K562 (cell line): ENCODE measurements around the gene OVOL3. TPM values are rescaled to one million over a fixed set of nuclear protein-coding genes. Genes with fewer than 3 reads are reported as not detected.

Experiments
- ATAC-seq: fragments of 200-7000 bp; cut with Tn5 transposase; 3 replicates; pipeline ENCODE4 v1.9.1; 2020; ENCODE audit warnings: moderate library complexity
- BruUV-seq: library from RNA; stranded (reverse); fragments of 400-500 nt; replicated peaks from 2 replicates; lab custom pipeline; 2021; lab: Mats Ljungman, UMichigan
- CTCF ChIA-PET: fragments of 300-600 bp; formaldehyde crosslinking; extraction: SDS; loops from one replicate; lab custom pipeline; 2021; ENCODE audit warnings: low intra/inter-chr PET ratio; lab: Yijun Ruan, JAX
- POLR2A ChIA-PET: fragments of 300-600, 350-650 bp; sonication (Branson Sonifier 250); formaldehyde crosslinking; extraction: SDS; loops from one replicate; lab custom pipeline; 2021; ENCODE audit warnings: antibody characterized with exemption, inconsistent platforms; lab: Yijun Ruan, JAX
- DNase-seq, 4 experiments: peaks; one replicate each; pipeline versions ENCODE4 v3.0.0 to v3.0.0-alpha.2; 2011 to 2018; ENCODE audit warnings: low spot score in 3 of 4, mixed read lengths in 3 of 4; ENCODE audit errors: extremely low read depth in 1 of 4
- FAIRE-seq: peaks from 2 replicates; lab custom pipeline; 2011; peaks lifted over from hg19 to GRCh38; lab: Jason Lieb, UNC
- H2AFZ ChIP-seq: 2 replicates; pipeline ENCODE4 v1.6.0; 2011; ENCODE audit warnings: low read depth, low read length, control low read depth, inconsistent platforms
- H3K27ac ChIP-seq: fragments of 200-600 bp; 3 replicates; pipeline ENCODE4 v1.8.0; 2011; ENCODE audit warnings: low read depth, mild to moderate bottlenecking, control low read depth, inconsistent platforms, low read length, moderate library complexity, mixed read lengths; ENCODE audit errors: extremely low read depth
- H3K27me3 ChIP-seq, 2 experiments: fragments of 300-600 bp in 1 of 2; 2 replicates in 1 of 2; 3 replicates in 1 of 2; pipeline versions ENCODE4 v1.6.0 to v1.8.0; 2011; ENCODE audit warnings: inconsistent platforms in 2 of 2, low read length in 2 of 2, mild to moderate bottlenecking in 1 of 2, mixed read lengths in 1 of 2, moderate library complexity in 1 of 2; ENCODE audit not compliant: control insufficient read depth in 2 of 2, insufficient read depth in 2 of 2
- H3K36me3 ChIP-seq: fragments of 300-600 bp; 3 replicates; pipeline ENCODE4 v1.8.0; 2011; ENCODE audit warnings: mild to moderate bottlenecking, low read length, inconsistent platforms; ENCODE audit not compliant: control insufficient read depth, insufficient read depth
- H3K4me1 ChIP-seq, 2 experiments: fragments of 200-600 bp in 1 of 2; replicated peaks in 1 of 2; 2 replicates in 1 of 2; 3 replicates in 1 of 2; pipeline versions ENCODE4 v1.5.1 to v1.8.0; 2011; ENCODE audit warnings: inconsistent platforms in 2 of 2, low read length in 2 of 2, mild to moderate bottlenecking in 1 of 2, mixed read lengths in 1 of 2, moderate library complexity in 1 of 2; ENCODE audit not compliant: control insufficient read depth in 2 of 2, insufficient read depth in 2 of 2
- H3K4me2 ChIP-seq: 2 replicates; pipeline ENCODE4 v1.6.1; 2011; ENCODE audit warnings: low read length, control low read depth, inconsistent platforms, mixed read lengths; ENCODE audit not compliant: insufficient read depth
- H3K4me3 ChIP-seq: fragments of 200-600 bp; sonication (generic), shearing (Covaris generic); 2 replicates; pipeline ENCODE4 v1.5.1; 2016; ENCODE audit warnings: control low read depth, inconsistent platforms
- H3K79me2 ChIP-seq: fragments of 200-600 bp; 3 replicates; pipeline ENCODE4 v1.8.0; 2011; ENCODE audit warnings: low read length, inconsistent platforms; ENCODE audit not compliant: control insufficient read depth, insufficient read depth
- H3K9ac ChIP-seq, 2 experiments: 2 replicates each; pipeline versions ENCODE4 v1.6.0 to v1.6.1; 2011; ENCODE audit warnings: low read depth in 2 of 2, low read length in 2 of 2, control low read depth in 1 of 2, inconsistent platforms in 1 of 2, mild to moderate bottlenecking in 1 of 2, mixed read lengths in 1 of 2; ENCODE audit not compliant: insufficient read depth in 1 of 2
- H3K9me1 ChIP-seq: one replicate; pipeline ENCODE4 v1.6.0; 2011; ENCODE audit warnings: inconsistent platforms, mild to moderate bottlenecking, low read length, moderate library complexity; ENCODE audit not compliant: control insufficient read depth, insufficient read depth
- H3K9me3 ChIP-seq: replicated peaks from 2 replicates; pipeline ENCODE4 v1.5.1; 2011; ENCODE audit warnings: low read depth, low read length, inconsistent platforms; ENCODE audit not compliant: control insufficient read depth, insufficient read depth
- H4K20me1 ChIP-seq: replicated peaks from 2 replicates; pipeline ENCODE4 v1.6.1; 2011; ENCODE audit warnings: low read length, inconsistent platforms, mixed read lengths; ENCODE audit not compliant: control insufficient read depth, insufficient read depth
- C11orf30 ChIP-seq: fragments of 450-650 bp; IDR thresholded peaks from 2 replicates; pipeline ENCODE4 v1.6.1; 2016; ENCODE audit warnings: low read depth, mild to moderate bottlenecking
- L3MBTL2 ChIP-seq: fragments of 450-650 bp; IDR thresholded peaks from 2 replicates; pipeline ENCODE4 v1.6.1; 2016; ENCODE audit warnings: mild to moderate bottlenecking, moderate library complexity
- MTA2 ChIP-seq: fragments of 450-650 bp; IDR thresholded peaks from 2 replicates; pipeline ENCODE4 v1.6.1; 2016; ENCODE audit warnings: low read depth
- NFRKB ChIP-seq: fragments of 450-650 bp; IDR thresholded peaks from 2 replicates; pipeline ENCODE4 v1.6.1; 2016; ENCODE audit warnings: low read depth
- NR1H2 ChIP-seq: sonication (generic); formaldehyde crosslinking; IDR thresholded peaks from 2 replicates; pipeline ENCODE4 v1.4.0; 2020; ENCODE audit warnings: mild to moderate bottlenecking, missing genetic modification reagents
- POLR3G ChIP-seq: IDR thresholded peaks from 2 replicates; pipeline ENCODE4 v1.6.1; 2011; ENCODE audit not compliant: insufficient read length, insufficient replicate concordance; ENCODE audit errors: extremely low read depth
- RAD21 ChIP-seq, 2 experiments: fragments of 250-450 bp in 1 of 2; fragments of 450-650 bp in 1 of 2; sonication (Bioruptor Pico) in 1 of 2; formaldehyde crosslinking in 1 of 2; IDR thresholded peaks in 1 of 2; conservative IDR thresholded peaks in 1 of 2; 2 replicates each; pipeline versions ENCODE4 v1.4.0 to v1.8.0; 2020 to 2022; ENCODE audit warnings: mild to moderate bottlenecking in 2 of 2, moderate library complexity in 1 of 2
- SAFB2 ChIP-seq: fragments of 200-400 bp; formaldehyde crosslinking; IDR thresholded peaks from 2 replicates; pipeline ENCODE4 v1.6.1; 2018; ENCODE audit warnings: borderline replicate concordance, low read length, low read depth, moderate library complexity; ENCODE audit not compliant: severe bottlenecking
- SMARCA5 ChIP-seq: fragments of 450-650 bp; IDR thresholded peaks from 2 replicates; pipeline ENCODE4 v1.6.1; 2016
- ZNF232 ChIP-seq: sonication (generic); formaldehyde crosslinking; IDR thresholded peaks from 2 replicates; pipeline ENCODE4 v1.8.0; 2022; ENCODE audit warnings: mild to moderate bottlenecking, missing genetic modification reagents
- ZNF324 ChIP-seq: fragments of 250-450 bp; sonication (Bioruptor Pico); IDR thresholded peaks from 2 replicates; pipeline ENCODE4 v1.4.0; 2020; ENCODE audit warnings: mild to moderate bottlenecking
- ZNF445 ChIP-seq: fragments of 250-450 bp; sonication (Bioruptor Pico); IDR thresholded peaks from 2 replicates; pipeline ENCODE4 v1.4.0; 2020; ENCODE audit warnings: low read depth, mild to moderate bottlenecking, moderate library complexity
- ZSCAN32 ChIP-seq: fragments of 450-650 bp; formaldehyde crosslinking; IDR thresholded peaks from 2 replicates; pipeline ENCODE4 v1.4.0; 2020; ENCODE audit warnings: mild to moderate bottlenecking, moderate library complexity
- WGBS: fragments of 100-300 bp; shearing (Covaris generic); methylation state at CpG from one replicate; pipeline ENCODE4 v1.1.6; 2016; ENCODE audit warnings: low coverage, mixed read lengths; ENCODE audit not compliant: insufficient coverage; ENCODE audit errors: missing lambda C conversion rate; 5-methylcytosine and 5-hydroxymethylcytosine counted together
- in situ Hi-C: fragments of 300-500 bp; cut with MboI; formaldehyde crosslinking; loops from 4 replicates; pipeline ENCODE4 v1.15.0; 2018; ENCODE audit warnings: inconsistent platforms, mixed read lengths
- intact Hi-C: fragments of 100-400 bp; cut with micrococcal nuclease; formaldehyde crosslinking; loops from 2 replicates; pipeline ENCODE4 v1.14.2; 2022
- polyA plus RNA-seq, 8 experiments: library from polyadenylated mRNA; depleted of rRNA in 4 of 8; stranded (reverse) in 5 of 8; unstranded in 3 of 8; fragments of >200 nt; fragmentation: Nextera tagmentation in 2 of 8; fragmentation: Illumina TruSeq in 1 of 8; extraction: Ambion mirVana in 2 of 8; extraction: Trizol in 1 of 8; gene quantifications; 2 replicates each; pipeline versions ENCODE4 v1.2.1 to v1.2.3, GENCODE V29; 2011 to 2014; ENCODE audit warnings: inconsistent platforms in 1 of 8, missing spikeins in 1 of 8
- total RNA-seq, 7 experiments: library from RNA; depleted of rRNA in 6 of 7; stranded (reverse); fragments of >200 nt in 6 of 7; fragmentation: Illumina TruSeq in 2 of 7; extraction: Trizol in 2 of 7; gene quantifications; 2 replicates each; pipeline versions ENCODE4 v1.2.1 to v1.2.3, GENCODE V29; 2011 to 2021; ENCODE audit warnings: low replicate concordance in 1 of 7
- TF ChIP-seq, protein P1 (sequence below): fragments of 250-450 bp; sonication (Bioruptor Pico); IDR thresholded peaks from 2 replicates; pipeline ENCODE4 v1.4.0; 2020
- TF ChIP-seq, protein P2 (sequence below): fragments of 450-650 bp; IDR thresholded peaks from 2 replicates; pipeline ENCODE4 v1.6.1; 2016
- TF ChIP-seq, protein P3 (sequence below): fragments of 450-650 bp; IDR thresholded peaks from 2 replicates; pipeline ENCODE4 v1.6.1; 2016; ENCODE audit warnings: antibody characterized with exemption

OVOL3 gene
- total and polyA plus RNA-seq, 9 of the 15 experiments (the other 6 are each of a cell fraction or from before 2014, with no cell fraction given) = not detected

DNA sequence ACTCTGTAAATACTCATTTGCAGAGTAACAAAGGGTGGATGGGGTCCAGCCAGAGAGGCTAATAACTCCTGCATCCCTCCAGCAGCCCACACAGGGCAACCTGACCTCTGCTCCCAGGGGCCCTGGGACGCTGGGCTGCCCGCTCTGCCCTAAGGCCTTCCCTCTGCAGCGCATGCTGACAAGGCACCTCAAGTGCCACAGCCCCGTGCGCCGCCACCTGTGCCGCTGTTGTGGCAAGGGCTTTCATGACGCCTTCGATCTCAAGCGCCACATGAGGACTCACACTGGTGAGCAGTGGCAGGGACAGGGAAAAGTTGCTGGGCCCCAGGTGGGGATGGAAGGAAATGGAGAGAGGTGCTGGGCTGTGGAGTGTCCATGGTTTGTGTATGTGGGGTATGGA lies 1.7 kb downstream of the OVOL3 start:
- H3K9me1 ChIP-seq = no peaks in the 10 kb centered on the region
- intact Hi-C loops = loop anchor here (5.0 to 10.0 kb wide), 2 partner anchors 50 to 118 kb away; partner anchors contain the start of gene SDHAF1
- H3K9me3 ChIP-seq = no peaks in the 10 kb centered on the region
- H3K27me3 ChIP-seq = no peaks in the 10 kb centered on the region
- peaks cover 5 to 38% of the 10 kb centered on the region in 2 experiments; a peak in 3 of 5 replicates for H3K4me1 ChIP-seq
- BruUV-seq = no TSS peak
- no peak overlapping the region for H3K27ac ChIP-seq
- in situ Hi-C loops = no loop called here
- 97% methylated on average over 10 of the region's 10 CpGs for WGBS
- H3K36me3 ChIP-seq = peaks cover 24% of the 10 kb centered on the region; the same call in 2 of the 3 replicates
- H4K20me1 ChIP-seq = no peaks in the 10 kb centered on the region; the same call in 1 of the 2 replicates
- H2AFZ ChIP-seq = no peak overlapping the region
- H3K9ac ChIP-seq = no peak overlapping the region
- DNase-seq = no peak
- peaks cover 14% of the 10 kb centered on the region for H3K79me2 ChIP-seq
- no peak overlapping the region for H3K4me2 ChIP-seq
- ATAC-seq = no peak
- POLR2A ChIA-PET = no interaction called here
- TF ChIP-seq SAFB2 = no peak
- no peak for TF ChIP-seq NFRKB
- TF ChIP-seq, protein P1, sequence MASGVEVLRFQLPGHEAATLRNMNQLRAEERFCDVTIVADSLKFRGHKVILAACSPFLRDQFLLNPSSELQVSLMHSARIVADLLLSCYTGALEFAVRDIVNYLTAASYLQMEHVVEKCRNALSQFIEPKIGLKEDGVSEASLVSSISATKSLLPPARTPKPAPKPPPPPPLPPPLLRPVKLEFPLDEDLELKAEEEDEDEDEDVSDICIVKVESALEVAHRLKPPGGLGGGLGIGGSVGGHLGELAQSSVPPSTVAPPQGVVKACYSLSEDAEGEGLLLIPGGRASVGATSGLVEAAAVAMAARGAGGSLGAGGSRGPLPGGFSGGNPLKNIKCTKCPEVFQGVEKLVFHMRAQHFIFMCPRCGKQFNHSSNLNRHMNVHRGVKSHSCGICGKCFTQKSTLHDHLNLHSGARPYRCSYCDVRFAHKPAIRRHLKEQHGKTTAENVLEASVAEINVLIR = no peak
- TF ChIP-seq NR1H2 (CRISPR knock-in tag) = no peak
- TF ChIP-seq ZNF445 = no peak
- TF ChIP-seq L3MBTL2 = no peak
- TF ChIP-seq, protein P2, sequence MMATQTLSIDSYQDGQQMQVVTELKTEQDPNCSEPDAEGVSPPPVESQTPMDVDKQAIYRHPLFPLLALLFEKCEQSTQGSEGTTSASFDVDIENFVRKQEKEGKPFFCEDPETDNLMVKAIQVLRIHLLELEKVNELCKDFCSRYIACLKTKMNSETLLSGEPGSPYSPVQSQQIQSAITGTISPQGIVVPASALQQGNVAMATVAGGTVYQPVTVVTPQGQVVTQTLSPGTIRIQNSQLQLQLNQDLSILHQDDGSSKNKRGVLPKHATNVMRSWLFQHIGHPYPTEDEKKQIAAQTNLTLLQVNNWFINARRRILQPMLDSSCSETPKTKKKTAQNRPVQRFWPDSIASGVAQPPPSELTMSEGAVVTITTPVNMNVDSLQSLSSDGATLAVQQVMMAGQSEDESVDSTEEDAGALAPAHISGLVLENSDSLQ = no peak
- TF ChIP-seq RAD21 (CRISPR knock-in tag; conservative IDR thresholded peaks at IDR 0.05 in 1 of 2, IDR thresholded peaks at IDR 0.05 in 1 of 2) = no peak
- TF ChIP-seq ZNF232 (CRISPR knock-in tag) = no peak
- no peak for TF ChIP-seq SMARCA5
- TF ChIP-seq C11orf30 = no peak
- TF ChIP-seq ZSCAN32 = no peak
- TF ChIP-seq POLR3G = no peak
- TF ChIP-seq MTA2 = no peak
- TF ChIP-seq, protein P3, sequence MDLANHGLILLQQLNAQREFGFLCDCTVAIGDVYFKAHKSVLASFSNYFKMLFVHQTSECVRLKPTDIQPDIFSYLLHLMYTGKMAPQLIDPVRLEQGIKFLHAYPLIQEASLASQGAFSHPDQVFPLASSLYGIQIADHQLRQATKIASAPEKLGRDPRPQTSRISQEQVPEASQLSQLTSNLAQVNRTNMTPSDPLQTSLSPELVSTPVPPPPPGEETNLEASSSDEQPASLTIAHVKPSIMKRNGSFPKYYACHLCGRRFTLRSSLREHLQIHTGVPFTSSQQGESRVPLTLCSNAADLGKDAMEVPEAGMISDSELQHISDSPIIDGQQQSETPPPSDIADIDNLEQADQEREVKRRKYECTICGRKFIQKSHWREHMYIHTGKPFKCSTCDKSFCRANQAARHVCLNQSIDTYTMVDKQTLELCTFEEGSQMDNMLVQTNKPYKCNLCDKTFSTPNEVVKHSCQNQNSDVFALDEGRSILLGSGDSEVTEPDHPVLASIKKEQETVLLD = no peak
- no peak for TF ChIP-seq ZNF324 (CRISPR knock-in tag)
- FAIRE-seq = no peak
- CTCF ChIA-PET = interaction anchor here (0.6 kb wide), 1 partner anchor 52 kb away, joined by 3 read pairs; no protein-coding TSS in a partner anchor
- no peak overlapping the region for H3K4me3 ChIP-seq
